Right lobe of liver (tissue), 6 donors: ENCODE data around the gene SIGLEC15. TPM values are rescaled to one million over a fixed set of nuclear protein-coding genes. Genes with fewer than 3 reads are reported as not detected.
A peak's percentile ranks its signal among the peaks of the same experiment; 100 is the strongest.

Experiments
- ATAC-seq, 4 donors: fragments of 200-7000 bp; cut with Tn5 transposase; one replicate each; pipeline ENCODE4 v1.9.1; 2020; ENCODE audit warnings: mild to moderate bottlenecking in 4 of 4, moderate library complexity in 4 of 4
- DNase-seq, 3 donors: peaks; one replicate each; pipeline ENCODE4 v3.0.0-alpha.2; 2020
- H3K27ac ChIP-seq, 3 donors: fragments of 200-600 bp; one replicate each; pipeline ENCODE4 v1.8.0; 2022
- H3K27me3 ChIP-seq, 2 donors: fragments of 200-600 bp; one replicate each; pipeline ENCODE4 v1.8.0; 2022
- H3K36me3 ChIP-seq, 4 donors: fragments of 200-600 bp; sonication (generic) in 1 of 4; one replicate each; pipeline versions ENCODE4 v1.5.1 to v1.8.0; 2017 to 2022; ENCODE audit warnings: control low read depth in 1 of 4
- H3K4me1 ChIP-seq, 4 donors: fragments of 200-600 bp; sonication (generic) in 1 of 4; one replicate each; pipeline versions ENCODE4 v1.5.1 to v1.8.0; 2017 to 2022; ENCODE audit warnings: control low read depth in 1 of 4
- H3K4me3 ChIP-seq, 3 donors: fragments of 200-600 bp; one replicate each; pipeline ENCODE4 v1.8.0; 2022
- H3K9me3 ChIP-seq, 4 donors: fragments of 200-600 bp; sonication (generic) in 1 of 4; one replicate each; pipeline versions ENCODE4 v1.5.1 to v1.8.0; 2017 to 2022; ENCODE audit warnings: control low read depth in 1 of 4
- CTCF ChIP-seq, 4 donors: fragments of 200-600 bp in 3 of 4; fragments of 450-650 bp in 1 of 4; IDR thresholded peaks; one replicate each; pipeline versions ENCODE4 v1.5.1 to v1.8.0; 2016 to 2022; ENCODE audit warnings: antibody characterized with exemption in 4 of 4, mild to moderate bottlenecking in 2 of 4
- POLR2A ChIP-seq: fragments of 450-650 bp; IDR thresholded peaks from one replicate; pipeline ENCODE4 v1.6.1; 2017; ENCODE audit warnings: antibody characterized with exemption, mild to moderate bottlenecking
- WGBS: methylation state at CpG from one replicate; pipeline ENCODE4 v1.1.6; 2018; ENCODE audit warnings: low coverage, low lambda C conversion rate; ENCODE audit not compliant: insufficient coverage; ENCODE audit errors: missing lambda C conversion rate; 5-methylcytosine and 5-hydroxymethylcytosine counted together
- intact Hi-C, 2 donors: fragments of 100-400 bp; cut with DNase I; formaldehyde crosslinking; loops; one replicate each; pipeline versions ENCODE4 v1.11.2 to v1.14.1; 2022
- long read RNA-seq: library from polyadenylated mRNA; unstranded; transcript quantifications from one replicate; pipeline ENCODE4 v2.0.0, GENCODE V29; 2019
- total RNA-seq, 6 experiments: library from RNA; depleted of rRNA in 2 of 6; stranded (reverse); fragments of >200 nt in 2 of 6; fragmentation: NEBNext Ultra II Directional in 3 of 6; extraction: Animal tissue kit (Norgen Biotek cat#: 25700) in 3 of 6; gene quantifications; one replicate each; pipeline versions ENCODE4 v1.1.0 to v1.2.4, GENCODE V29; 2016 to 2023
- donor health status: DM: no; HTN: yes; CAD: no.
- donor health status: DM: no; HTN: no; CAD: no.
- donor health status: DM: no; HTN: no; CAD: no.
- donor health status: DM: no; HTN: yes; CAD: no.
- donor health status: DM: no; HTN: yes; CAD: no.

The SIGLEC15 gene
- under 1 TPM in 4 of 6 experiments, not detected in 2; 0.12 to 0.35 (median 0.19) TPM for total RNA-seq
- long read RNA-seq, result 0 reads

- intact Hi-C loops, result no loop called here
- ATAC-seq, result no peak
- H3K4me3 ChIP-seq, result no peak within 1 kb of the TSS
- H3K27me3 ChIP-seq, result no peaks in the 10 kb centered on the region
- TF ChIP-seq POLR2A, result no peak
- TF ChIP-seq CTCF (IDR thresholded peaks at IDR 0.05), result no peak
- peaks cover 0 to 10% (median 0%) of the 10 kb centered on the region in 4 donors for H3K4me1 ChIP-seq
- DNase-seq, result no peak
- 81% methylated on average over 3 of the region's 12 CpGs for WGBS
- H3K36me3 ChIP-seq, result no peaks in the 10 kb centered on the region
- no peak within 1 kb of the TSS for H3K27ac ChIP-seq
- no peaks in the 10 kb centered on the region for H3K9me3 ChIP-seq
Measured at GRCh38 chr18:45825258-45826044, at the start of gene SIGLEC15. Gene SIGLEC15 (plus strand): TSS chr18:45825675. CDS start chr18:45825729, 54 bp downstream.

GRCh38 chr18:45775743-45776142, 49.7 kb upstream of the SIGLEC15 start:
- Histone ChIP-seq H3K27me3 (no peaks in the 10 kb centered on the region), H3K4me3 (peak overlapping the region; percentile 50 to 60 (median 58)), H3K4me1 (no peaks in the 10 kb centered on the region), H3K9me3 (no peaks in the 10 kb centered on the region), H3K36me3 (no peaks in the 10 kb centered on the region), H3K27ac (no peak overlapping the region)
- TF ChIP-seq CTCF (IDR thresholded peaks at IDR 0.05) (no peak), POLR2A (no peak)
- WGBS, result 45% methylated on average over 8 of the region's 8 CpGs
- DNase-seq, result no peak
- intact Hi-C loops, result no loop called here
- peak in 3 of 4 donors; percentile 11 to 41 (median 17) for ATAC-seq

GRCh38 chr18:45777393-45777792, 48.1 kb upstream of the SIGLEC15 start:
- TF ChIP-seq CTCF (IDR thresholded peaks at IDR 0.05) (no peak), POLR2A (no peak)
- WGBS, result 80% methylated on average over 1 of the region's 1 CpG
- DNase-seq (no peak), ATAC-seq (no peak)
- no peak overlapping the region for H3K4me3 ChIP-seq
- no peak overlapping the region for H3K27ac ChIP-seq
- H3K27me3 ChIP-seq, result no peaks in the 10 kb centered on the region
- no peaks in the 10 kb centered on the region for H3K9me3 ChIP-seq
- intact Hi-C loops, result no loop called here
- H3K36me3 ChIP-seq, result no peaks in the 10 kb centered on the region
- no peaks in the 10 kb centered on the region for H3K4me1 ChIP-seq

GRCh38 chr18:45780568-45780967, 44.9 kb upstream of the SIGLEC15 start:
- Histone ChIP-seq H3K36me3 (no peaks in the 10 kb centered on the region), H3K9me3 (no peaks in the 10 kb centered on the region), H3K27me3 (no peaks in the 10 kb centered on the region), H3K4me3 (no peak overlapping the region), H3K4me1 (no peaks in the 10 kb centered on the region), H3K27ac (no peak overlapping the region)
- no peak for DNase-seq
- intact Hi-C loops, result no loop called here
- TF ChIP-seq CTCF (IDR thresholded peaks at IDR 0.05) (no peak), POLR2A (no peak)
- ATAC-seq, result peak in 1 of 4 donors; percentile 66
- WGBS, result 69% methylated on average over 2 of the region's 2 CpGs
